GM19395 (cell line): ENCODE measurements around the gene FAM120B.
"Not testable (repeated sequence)": the region's sequence is repeated elsewhere in the genome, so short reads cannot be mapped to it uniquely, and the experiment has no call there.

Source experiments
- ATAC-seq: cut with Tn5 transposase; IDR thresholded peaks from one replicate; pipeline ENCODE4 v1.9.1; 2021; ENCODE audit warnings: mild to moderate bottlenecking, moderate library complexity; ENCODE audit not compliant: unreplicated experiment

The FAM120B gene, protein sequence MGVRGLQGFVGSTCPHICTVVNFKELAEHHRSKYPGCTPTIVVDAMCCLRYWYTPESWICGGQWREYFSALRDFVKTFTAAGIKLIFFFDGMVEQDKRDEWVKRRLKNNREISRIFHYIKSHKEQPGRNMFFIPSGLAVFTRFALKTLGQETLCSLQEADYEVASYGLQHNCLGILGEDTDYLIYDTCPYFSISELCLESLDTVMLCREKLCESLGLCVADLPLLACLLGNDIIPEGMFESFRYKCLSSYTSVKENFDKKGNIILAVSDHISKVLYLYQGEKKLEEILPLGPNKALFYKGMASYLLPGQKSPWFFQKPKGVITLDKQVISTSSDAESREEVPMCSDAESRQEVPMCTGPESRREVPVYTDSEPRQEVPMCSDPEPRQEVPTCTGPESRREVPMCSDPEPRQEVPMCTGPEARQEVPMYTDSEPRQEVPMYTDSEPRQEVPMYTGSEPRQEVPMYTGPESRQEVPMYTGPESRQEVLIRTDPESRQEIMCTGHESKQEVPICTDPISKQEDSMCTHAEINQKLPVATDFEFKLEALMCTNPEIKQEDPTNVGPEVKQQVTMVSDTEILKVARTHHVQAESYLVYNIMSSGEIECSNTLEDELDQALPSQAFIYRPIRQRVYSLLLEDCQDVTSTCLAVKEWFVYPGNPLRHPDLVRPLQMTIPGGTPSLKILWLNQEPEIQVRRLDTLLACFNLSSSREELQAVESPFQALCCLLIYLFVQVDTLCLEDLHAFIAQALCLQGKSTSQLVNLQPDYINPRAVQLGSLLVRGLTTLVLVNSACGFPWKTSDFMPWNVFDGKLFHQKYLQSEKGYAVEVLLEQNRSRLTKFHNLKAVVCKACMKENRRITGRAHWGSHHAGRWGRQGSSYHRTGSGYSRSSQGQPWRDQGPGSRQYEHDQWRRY

DNA sequence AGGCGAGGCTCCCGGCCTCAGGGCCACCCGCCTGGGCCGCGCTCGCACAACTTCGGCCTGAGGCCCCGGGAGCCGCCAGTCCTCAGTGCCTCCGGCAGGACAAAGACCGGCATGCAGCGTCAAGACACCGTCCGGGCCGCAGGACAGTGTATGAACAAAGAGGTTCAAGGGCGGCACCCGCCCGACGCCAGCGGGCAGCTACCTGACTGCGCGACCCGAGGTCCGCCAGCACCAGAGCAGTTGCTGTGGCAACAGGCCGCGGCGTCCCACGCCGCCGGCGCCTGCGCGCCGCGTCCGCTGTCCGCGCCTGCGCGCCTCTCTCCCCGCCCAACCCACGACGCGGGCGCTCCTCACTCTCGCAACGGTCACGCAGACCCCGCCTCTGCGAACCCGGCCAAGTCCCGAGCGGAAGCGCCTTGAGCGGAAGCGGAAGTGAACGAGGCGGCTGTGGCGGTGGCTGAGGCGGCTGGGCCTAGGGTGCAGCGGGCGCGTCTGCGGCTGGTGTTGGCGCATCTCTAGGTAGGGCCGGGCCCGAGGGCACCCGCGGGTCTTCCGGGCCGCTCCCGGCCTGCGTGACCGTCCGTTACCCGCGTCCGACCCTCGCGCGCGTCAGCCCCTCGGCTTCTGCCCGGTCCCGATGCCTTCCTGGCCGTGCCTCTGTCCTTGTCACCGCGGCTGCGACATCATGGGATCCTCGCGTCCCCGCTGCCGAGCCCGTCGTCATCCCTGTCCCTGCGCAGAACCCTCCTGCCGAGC is at the start of gene FAM120B:
Gene FAM120B, plus strand, starts transcription at position 435 of the 756 bp plus-strand sequence. CDS start 10,633 bp downstream, outside the sequence.
- ATAC-seq = peak; percentile 93

DNA sequence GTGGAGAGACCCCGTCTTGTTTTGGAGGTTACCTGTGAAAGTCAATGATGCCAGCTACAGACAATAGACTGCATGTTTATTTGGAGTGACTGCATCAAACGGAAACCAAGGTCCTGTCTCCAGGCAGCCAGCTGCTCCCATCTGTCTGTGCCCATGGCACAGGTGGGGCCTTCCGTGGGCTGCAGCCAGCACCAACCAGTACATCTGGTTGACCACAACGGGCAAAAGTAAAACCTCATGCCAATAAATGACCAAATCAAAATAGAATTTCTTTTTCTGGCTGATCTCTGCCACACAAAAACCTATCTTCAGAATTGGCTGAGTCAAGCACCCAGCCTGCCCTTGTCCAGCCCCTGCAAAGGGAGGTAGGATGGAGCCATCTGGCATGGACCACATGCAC is 49.2 kb upstream of the FAM120B start:
- no peak for ATAC-seq

DNA sequence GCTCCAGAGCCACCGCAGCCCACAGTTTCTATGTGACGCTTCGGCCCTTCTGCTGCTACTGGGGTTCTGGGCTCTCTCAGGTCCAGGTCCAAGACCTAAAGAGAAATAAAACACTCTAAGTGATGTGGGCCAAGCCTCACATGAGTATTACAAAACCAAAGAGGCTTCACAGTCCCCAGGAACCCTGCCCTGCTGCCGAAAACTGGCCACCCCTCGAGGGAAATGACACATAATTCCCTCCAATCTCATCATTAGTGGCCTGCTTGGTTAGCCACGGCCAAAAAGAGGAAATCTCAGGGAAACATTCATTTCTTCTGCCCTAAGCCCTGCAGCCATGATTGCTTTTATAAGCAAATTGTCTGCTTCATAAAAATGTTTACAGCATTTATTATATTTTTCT is 48.2 kb upstream of the FAM120B start:
- ATAC-seq = no peak

DNA sequence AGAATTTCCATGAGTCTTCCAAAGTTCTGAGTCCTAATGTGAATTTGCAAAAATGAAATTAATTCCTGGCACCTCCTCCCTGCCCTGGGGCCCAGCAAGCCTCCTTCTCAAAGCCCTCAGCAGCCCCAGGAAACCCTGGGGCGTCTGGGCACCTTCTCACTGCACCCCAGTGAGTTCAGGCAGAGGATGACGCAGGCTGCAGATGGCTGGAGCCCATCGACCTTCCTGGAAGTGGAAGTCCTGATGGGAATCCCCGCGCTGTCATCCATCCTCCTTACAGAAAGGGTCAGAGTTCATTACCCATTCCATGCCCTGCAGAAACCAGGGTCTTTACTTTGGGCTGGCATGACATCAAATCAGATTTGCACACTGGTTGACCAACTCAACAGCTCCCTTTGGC is 47.3 kb upstream of the FAM120B start:
- ATAC-seq = no peak

DNA sequence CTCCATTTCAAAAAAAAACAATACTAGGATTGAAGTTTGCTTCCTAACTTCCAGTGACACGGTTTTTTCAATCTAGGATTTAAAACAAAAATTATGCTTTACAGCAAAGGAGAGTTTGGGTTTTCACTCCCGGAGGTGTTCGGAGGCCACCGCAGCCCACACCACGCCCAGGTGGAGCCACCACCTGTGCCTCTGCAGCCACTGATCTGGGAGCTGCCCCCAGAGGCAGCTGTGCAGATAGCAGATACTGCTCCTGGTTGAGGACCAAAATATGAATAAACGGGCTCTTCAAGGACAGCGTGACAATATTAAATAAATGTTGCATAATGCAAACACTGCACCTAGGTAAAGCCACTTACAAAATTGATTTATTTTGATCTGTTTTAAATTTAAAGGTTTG is 45.9 kb upstream of the FAM120B start:
- ATAC-seq = no peak

DNA sequence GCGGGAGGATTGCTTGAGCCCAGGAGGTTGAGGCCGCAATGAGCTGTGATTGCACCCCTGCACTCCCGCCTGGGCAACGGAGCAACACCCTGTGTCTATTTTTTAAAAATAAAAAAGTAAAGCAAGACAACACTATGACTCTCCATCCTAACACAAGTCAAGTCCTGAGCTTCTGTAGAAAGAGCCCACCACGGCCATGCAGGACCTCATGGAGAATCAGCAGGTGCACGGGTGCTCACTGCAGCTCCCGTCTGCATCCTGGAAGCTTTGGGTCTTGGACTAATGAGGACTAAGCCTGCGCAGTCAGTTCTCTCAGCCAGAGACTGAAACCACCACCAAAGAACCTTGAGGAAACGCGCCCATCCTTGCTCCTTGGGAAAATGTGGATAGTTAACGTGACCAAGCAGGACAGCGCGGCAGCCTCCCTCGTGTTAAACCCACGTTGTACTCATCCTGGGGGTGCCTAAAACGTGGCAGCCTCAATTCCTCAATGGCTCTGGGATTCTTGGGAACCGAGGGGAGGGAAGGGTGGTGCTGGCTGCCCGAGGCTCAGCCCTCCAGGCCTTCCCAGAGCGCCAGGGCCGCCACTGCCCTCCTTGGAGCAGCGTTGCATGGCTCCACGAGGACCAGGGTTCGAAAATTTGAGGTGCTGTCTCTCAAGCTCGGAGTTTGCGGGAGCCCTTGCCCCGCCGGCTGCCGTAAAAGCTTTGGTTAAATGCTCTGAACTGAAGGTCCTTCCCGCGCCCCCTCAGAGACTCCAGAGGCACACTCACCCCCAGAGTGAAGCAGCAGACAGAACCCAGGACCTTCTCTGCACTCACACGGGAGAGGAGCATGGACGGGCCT is 44.7 kb upstream of the FAM120B start:
- ATAC-seq = no peak

DNA sequence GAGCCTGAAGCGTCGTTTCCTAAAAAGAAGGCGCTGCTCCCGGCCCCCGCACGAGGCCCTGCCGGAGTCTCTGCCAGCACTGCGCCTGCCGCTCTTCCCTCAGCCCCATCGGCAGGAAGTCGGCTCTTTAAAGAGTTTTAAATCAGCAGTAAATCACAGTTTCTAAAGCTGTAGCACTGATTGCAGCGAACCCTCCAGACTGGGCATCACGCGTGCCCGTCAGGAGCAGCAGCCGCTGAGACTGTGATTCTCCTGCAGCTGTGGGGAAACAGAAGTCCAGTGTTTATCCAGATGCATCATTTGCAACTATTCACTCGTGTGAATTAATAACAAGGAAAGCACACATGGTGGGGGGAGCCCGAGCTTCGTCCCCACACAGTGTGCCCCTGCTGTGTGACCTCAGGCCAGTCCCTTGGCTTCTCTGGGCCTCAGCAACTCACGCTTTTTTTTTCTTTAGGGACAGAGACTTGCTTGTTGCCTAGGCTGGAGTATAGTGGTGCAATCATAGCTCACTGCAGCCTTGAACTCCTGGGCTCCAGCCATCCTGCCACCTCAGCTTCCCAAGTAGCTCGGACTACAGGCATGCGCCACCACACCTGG is 44.0 kb upstream of the FAM120B start:
- ATAC-seq = no peak

DNA sequence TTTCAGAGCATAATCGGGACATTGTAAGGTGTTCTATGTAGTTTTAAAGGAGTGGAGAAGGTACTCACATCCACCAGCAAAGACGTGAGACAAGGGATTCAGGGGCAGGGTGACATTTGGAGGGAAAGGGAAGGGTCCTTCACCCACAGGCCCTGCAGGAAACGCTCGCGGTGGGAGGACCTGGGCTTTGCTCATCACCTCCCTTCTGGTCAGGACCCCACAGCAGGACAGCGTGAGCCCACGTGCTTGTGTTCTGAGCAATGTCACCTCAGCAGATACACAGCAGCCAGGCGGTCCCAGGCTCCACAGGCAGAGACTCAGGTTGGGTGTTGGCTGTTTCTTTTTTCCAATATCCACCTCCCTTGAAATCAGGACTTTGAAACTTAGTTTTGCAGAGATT is 43.1 kb upstream of the FAM120B start:
- no peak for ATAC-seq

DNA sequence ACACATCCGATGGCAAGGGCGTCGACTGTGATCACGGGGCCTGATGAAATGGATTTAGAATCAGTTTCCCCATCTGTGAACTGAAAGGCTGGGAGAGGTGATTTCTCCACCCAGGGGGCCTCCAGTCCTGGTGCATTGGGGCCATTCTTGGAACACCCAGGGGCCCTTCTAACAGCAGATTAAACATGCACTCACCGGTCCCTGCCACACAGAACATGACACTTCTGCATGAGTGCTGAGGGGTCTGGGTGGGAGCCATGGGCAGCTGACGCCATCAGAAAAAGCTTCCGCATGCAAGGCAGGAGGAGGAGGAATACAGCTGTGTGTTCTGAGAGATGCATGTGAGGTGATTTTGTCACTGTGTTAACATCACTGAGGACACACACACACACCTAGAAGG is 42.5 kb upstream of the FAM120B start:
- no peak for ATAC-seq

DNA sequence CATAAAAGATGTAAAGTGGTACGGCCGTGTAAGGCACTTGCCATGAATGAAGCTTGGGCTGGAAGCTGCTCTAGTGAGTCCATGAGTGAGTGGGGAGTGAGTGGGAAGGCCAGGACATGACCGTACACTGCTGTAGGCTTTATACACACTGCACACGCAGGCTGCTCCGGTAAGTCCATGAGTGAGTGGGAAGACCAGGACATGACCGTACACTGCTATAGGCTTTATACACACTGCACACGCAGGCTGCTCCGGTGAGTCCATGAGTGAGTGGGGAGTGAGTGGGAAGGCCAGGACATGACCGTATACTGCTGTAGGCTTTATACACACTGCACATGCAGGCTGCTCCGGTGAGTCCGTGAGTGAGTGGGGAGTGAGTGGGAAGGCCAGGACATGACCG is 41.9 kb upstream of the FAM120B start:
- ATAC-seq = not testable (repeated sequence)

DNA sequence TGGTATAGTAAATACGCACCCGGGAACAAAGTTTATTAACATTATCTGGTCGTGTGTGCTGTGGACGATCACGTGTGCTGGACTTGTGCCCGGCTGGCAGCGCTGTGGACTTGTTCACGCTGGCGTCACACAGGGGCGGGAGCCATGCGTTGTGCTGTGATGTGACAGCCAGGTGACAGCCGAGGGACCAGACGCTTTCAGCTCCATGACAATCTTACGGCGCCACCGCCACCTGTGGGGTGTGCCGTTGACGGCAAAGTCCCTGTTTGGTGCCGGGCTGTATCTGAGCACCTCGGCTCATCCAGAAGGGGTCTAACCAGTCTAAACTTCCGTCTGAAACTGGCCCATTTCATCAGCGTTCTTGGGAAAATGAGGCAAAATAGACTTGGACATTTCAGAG is 40.9 kb upstream of the FAM120B start:
- ATAC-seq = no peak

DNA sequence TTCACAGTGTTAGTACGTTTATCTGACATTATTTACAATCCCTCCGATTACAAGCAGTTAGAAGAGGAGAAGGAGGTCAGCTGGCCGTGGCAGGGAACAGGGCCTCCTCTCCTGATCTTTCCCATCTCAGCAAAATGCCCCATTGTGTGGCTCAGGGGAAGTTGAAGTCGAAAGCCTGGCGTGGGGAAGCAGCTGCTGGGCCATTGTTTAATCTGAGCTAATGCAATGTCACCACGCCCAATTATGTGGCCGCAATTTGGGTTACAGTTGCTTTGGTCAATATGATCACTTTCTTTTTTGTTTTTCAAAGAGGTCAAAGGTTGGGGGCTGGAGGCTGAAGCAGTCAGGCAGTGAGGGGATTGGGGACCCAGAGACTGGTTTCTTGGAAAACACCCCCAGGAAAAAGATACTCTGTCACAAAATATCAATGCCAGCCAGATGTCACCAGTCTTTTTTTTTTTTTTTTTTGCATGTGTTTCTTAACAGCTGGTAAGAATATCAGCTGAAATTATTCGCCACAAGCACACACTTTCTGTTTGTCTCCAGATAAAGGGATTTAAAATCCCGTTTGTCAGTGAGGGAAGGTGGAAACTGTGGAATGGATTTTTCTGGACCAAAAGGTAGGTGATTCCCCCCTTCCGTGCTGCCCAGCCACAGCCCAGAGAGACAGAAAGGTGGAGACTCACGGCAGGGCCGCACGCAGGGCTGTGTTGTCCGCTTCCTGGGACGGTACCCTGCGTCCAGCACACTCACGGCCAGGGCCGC is 40.3 kb upstream of the FAM120B start:
- no peak for ATAC-seq

DNA sequence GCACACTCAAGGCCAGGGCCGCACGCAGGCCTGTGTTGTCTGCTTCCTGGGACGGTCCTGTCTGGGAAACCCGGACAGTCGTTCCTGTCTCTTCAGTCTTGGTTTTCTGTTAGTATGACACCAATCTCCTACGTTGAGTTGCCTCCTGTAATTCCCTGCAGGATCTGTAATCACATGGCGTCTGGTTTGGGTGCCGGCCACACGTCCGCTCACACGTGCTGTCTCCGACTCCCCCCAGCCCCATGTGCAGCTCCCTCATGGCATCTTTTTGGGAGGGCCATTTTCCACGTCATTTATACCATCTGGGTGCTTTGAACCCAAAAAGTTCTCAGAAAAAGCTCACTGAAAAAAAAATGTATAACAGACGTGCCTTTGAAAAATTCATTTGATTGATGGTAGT is 38.9 kb upstream of the FAM120B start:
- ATAC-seq = no peak

DNA sequence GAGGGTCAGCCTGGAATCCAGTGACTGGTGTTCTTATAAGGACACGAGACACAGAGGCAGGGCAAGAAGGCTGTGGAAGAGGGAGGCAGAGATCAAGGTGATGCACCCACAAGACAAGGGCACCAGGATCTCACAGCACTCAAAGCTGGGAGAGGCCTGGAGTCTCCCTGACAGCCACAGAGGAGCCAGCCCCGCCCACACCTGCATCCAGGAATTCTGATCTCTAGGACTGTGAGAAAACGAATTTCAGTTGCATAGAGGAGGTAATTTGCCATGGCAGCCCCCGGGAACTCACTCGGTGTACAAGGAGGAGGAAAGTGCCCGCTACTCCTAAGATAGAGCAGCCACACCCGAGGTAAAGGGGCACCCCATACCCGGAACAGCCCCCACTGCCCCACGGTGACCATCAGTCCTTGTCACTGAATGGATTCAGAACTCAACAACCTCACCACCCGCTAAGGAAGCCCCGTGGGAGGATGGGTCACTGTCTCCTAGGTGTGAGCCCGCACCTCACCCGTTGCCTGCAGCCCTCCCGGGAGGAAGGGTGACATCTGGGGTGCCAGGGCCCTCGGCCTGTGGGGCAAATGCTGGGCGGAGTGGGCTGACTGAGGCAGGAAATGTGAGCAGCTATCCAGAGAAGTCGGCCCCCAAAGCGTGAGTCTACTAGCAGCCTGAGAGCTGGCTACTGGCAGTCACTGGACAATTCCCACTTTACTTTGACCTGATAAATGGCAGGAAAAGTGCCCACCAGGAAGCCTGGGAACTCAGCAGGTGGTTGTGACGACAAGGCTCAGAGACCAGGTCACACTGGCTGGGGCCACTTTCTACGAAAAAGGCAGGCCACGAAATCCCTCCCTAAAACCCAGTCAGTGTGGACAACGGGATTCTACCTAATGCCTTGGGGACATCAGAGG is 38.1 kb upstream of the FAM120B start:
- no peak for ATAC-seq

DNA sequence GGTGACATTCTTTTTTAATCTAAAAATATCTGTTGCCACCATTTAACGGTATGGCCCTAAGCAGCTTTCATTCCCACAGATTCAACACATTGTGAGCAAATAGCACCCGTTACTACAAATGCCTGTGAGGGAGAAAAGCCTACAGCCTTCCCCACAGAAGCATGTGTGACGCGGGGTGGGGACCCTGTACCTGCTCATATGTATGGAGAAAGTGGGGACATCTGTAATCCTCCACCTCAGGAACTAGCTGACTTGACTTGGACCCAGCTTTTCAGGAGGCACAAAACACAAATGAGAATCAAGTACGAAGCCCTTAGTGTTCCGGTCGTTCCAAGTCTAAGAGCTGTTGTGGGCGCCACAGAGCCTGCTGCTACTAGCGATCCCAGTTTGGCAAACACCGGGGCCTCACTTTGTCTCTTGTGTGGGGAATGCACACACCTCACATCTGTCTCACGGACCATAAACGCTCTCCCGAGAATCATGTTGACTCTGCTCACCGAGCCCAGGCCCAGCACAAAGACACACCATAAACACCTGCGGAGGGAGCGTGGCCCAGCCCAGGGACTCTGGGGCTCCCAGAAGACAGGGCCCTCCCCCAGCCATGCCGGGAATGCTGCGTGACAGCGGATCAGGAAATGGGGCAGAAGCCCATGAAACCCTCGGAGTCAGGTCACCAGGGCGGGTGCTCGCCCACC is 37.3 kb upstream of the FAM120B start:
- no peak for ATAC-seq

DNA sequence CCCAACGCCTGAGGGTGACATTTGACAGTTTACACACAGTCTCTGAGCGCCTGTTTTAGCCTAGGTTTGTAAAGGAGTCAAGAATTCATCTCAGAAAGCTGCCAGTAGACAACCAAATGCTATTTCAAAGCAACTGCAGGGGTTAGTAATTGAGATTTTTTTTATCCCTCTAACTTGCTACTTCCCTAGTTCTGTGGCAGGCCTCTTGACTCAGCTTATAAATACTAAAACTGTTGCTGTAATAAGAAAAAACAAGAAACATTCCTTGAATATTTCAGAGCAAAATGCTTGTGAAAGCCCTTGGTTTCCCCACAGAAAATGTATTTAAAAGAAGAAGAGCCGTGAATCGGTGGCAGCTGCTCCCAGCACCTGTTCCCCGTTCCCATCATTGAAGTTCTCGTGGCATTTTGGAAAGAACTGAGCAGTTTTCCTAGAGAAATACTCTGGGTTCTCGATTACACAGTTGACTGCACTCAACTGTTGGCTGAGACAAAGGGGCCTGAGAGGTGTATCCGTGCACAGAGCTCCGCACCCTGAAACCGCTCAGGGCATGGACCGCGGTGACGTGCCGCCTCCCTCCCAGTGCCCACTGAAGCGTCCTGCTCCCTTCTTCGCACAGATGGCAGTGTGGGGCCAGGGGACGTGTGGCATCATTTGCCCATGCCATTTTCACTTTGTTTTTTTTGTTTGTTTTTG is 36.6 kb upstream of the FAM120B start:
- no peak for ATAC-seq

DNA sequence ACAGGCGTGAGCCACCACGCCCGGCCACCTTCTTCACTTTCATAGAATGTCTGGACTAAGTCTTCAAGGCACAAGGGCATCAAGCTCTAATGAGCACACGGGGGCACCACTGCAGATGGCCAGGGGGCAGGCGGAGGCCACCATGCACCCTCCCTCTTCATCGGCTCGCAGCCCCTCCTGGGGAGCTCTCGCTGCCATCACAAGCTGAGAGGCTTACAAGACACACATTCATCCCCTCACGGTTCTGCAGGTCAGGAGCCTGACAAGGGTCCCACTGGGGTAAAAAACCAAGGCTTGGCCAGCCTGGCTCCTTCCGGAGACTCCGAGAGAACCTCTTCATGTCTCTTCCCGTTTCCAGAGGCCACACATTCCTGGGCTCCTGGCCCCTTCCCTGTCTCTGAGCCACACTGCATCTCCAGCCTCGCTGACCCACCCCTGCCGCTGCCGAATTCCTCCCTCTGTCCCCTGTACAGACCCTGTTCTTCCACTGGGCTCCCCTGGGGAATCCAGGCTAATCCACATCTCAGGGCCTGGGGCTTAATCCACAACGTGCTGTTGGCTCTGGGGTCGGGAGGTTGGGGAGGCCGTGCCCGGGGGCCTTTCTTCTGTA is 35.5 kb upstream of the FAM120B start:
- no peak for ATAC-seq
